Activated CD8-positive, alpha-beta memory T cell treated with anti-CD3 and anti-CD28 coated beads for 36 hours (primary cell): Measurements from ENCODE around the gene GPHN. TPM values are rescaled to one million over a fixed set of nuclear protein-coding genes. Genes with fewer than 3 reads are reported as not detected.
"Not testable (repeated sequence)": the region's sequence is repeated elsewhere in the genome, so short reads cannot be mapped to it uniquely, and the experiment has no call there.

Experiments
- CTCF ChIA-PET: fragments of 350-600 bp; sonication (Branson Sonifier 250); formaldehyde crosslinking; loops from one replicate; lab custom pipeline; 2021; ENCODE audit warnings: antibody characterized with exemption; lab: Charles Lee
- POLR2A ChIA-PET: fragments of 350-600 bp; sonication (Branson Sonifier 250); formaldehyde crosslinking; loops from one replicate; lab custom pipeline; 2021; ENCODE audit warnings: antibody characterized with exemption; lab: Charles Lee
- total RNA-seq, 2 experiments: library from RNA; stranded (reverse); gene quantifications; one replicate each; pipeline ENCODE4 v1.2.3, GENCODE V29; 2021

GPHN gene
- total RNA-seq, 2 experiments from 2014 or later: 14.6 to 15.5 TPM

GRCh38 chr14:66979101-66979974 is 471.4 kb downstream of the GPHN start:
- ChIA-PET CTCF (no interaction called here), POLR2A (no interaction called here)

GRCh38 chr14:66982247-66982646 is 474.3 kb downstream of the GPHN start:
- ChIA-PET POLR2A (no interaction called here), CTCF (interaction anchor here (0.5 kb wide), 1 partner anchor 121 kb away, joined by 3 read pairs; no protein-coding TSS in a partner anchor)

GRCh38 chr14:66992776-66993175 is 484.8 kb downstream of the GPHN start:
- CTCF ChIA-PET: no interaction called here
- POLR2A ChIA-PET: no interaction called here

- POLR2A ChIA-PET: no interaction called here
- CTCF ChIA-PET: no interaction called here
These were observed 485.6 kb downstream of the GPHN start for GRCh38 chr14:66993512-66993911.

- ChIA-PET POLR2A (no interaction called here), CTCF (no interaction called here)
These were observed 490.1 kb downstream of the GPHN start for GRCh38 chr14:66998013-66998412.

GRCh38 chr14:66999978-67000377 is 492.0 kb downstream of the GPHN start:
- CTCF ChIA-PET: no interaction called here

GRCh38 chr14:67002994-67003753 is 495.2 kb downstream of the GPHN start:
- POLR2A ChIA-PET: no interaction called here
- CTCF ChIA-PET: no interaction called here

More at GRCh38 chr14:66999978-67000377, 492.0 kb downstream of the GPHN start:
- POLR2A ChIA-PET: no interaction called here

- CTCF ChIA-PET: no interaction called here
- POLR2A ChIA-PET: no interaction called here
These were observed 496.6 kb downstream of the GPHN start for GRCh38 chr14:67004521-67004920.

- ChIA-PET POLR2A (no interaction called here), CTCF (no interaction called here)
These were observed 502.7 kb downstream of the GPHN start for GRCh38 chr14:67010602-67011001.

GRCh38 chr14:67016856-67017255 is 508.9 kb downstream of the GPHN start:
- CTCF ChIA-PET: no interaction called here
- POLR2A ChIA-PET: no interaction called here

- ChIA-PET CTCF (no interaction called here), POLR2A (no interaction called here)
These were observed 510.8 kb downstream of the GPHN start for GRCh38 chr14:67018720-67019119.

- ChIA-PET POLR2A (no interaction called here), CTCF (no interaction called here)
These were observed 511.8 kb downstream of the GPHN start for GRCh38 chr14:67019796-67020195.

- ChIA-PET CTCF (no interaction called here), POLR2A (no interaction called here)
These were observed 524.2 kb downstream of the GPHN start for GRCh38 chr14:67031920-67032774.

GRCh38 chr14:67045440-67045839 is 537.5 kb downstream of the GPHN start:
- POLR2A ChIA-PET: no interaction called here
- CTCF ChIA-PET: no interaction called here

GRCh38 chr14:67050896-67051295 is 542.9 kb downstream of the GPHN start:
- CTCF ChIA-PET: no interaction called here
- POLR2A ChIA-PET: no interaction called here

GRCh38 chr14:67056684-67057083 is 548.7 kb downstream of the GPHN start:
- CTCF ChIA-PET: no interaction called here
- POLR2A ChIA-PET: no interaction called here

- ChIA-PET CTCF (no interaction called here), POLR2A (no interaction called here)
These were observed 551.6 kb downstream of the GPHN start for GRCh38 chr14:67059596-67059995.

- POLR2A ChIA-PET: no interaction called here
- CTCF ChIA-PET: no interaction called here
These were observed 552.6 kb downstream of the GPHN start for GRCh38 chr14:67060546-67060945.

GRCh38 chr14:67067070-67067814 is 559.3 kb downstream of the GPHN start:
- CTCF ChIA-PET, POLR2A ChIA-PET: not testable (repeated sequence)
